ENCODE measurements around the gene TMF1.

The TMF1 gene

GRCh38 chr3:69033470-69033869 is 18.7 kb downstream of the TMF1 start (continued):
- TF ChIP-seq, protein P1, sequence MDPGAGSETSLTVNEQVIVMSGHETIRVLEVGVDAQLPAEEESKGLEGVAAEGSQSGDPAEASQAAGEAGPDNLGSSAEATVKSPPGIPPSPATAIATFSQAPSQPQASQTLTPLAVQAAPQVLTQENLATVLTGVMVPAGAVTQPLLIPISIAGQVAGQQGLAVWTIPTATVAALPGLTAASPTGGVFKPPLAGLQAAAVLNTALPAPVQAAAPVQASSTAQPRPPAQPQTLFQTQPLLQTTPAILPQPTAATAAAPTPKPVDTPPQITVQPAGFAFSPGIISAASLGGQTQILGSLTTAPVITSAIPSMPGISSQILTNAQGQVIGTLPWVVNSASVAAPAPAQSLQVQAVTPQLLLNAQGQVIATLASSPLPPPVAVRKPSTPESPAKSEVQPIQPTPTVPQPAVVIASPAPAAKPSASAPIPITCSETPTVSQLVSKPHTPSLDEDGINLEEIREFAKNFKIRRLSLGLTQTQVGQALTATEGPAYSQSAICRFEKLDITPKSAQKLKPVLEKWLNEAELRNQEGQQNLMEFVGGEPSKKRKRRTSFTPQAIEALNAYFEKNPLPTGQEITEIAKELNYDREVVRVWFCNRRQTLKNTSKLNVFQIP (CRISPR knock-in tag; IDR thresholded peaks at IDR 0.05; ENCODE audit: borderline replicate concordance, low read depth): no peak

- no peak for ATAC-seq
- TF ChIP-seq ZNF565 (CRISPR knock-in tag; conservative IDR thresholded peaks at IDR 0.05; ENCODE audit: low read depth) (no peak), OSR1 (CRISPR knock-in tag; IDR thresholded peaks at IDR 0.05) (no peak), ZFP30 (CRISPR knock-in tag; IDR thresholded peaks at IDR 0.05) (no peak), ZFP3 (CRISPR knock-in tag; IDR thresholded peaks at IDR 0.05) (no peak), ZC3H10 (CRISPR knock-in tag; IDR thresholded peaks at IDR 0.05) (no peak), ESRRG (CRISPR knock-in tag; IDR thresholded peaks at IDR 0.05) (no peak), RARB (CRISPR knock-in tag; IDR thresholded peaks at IDR 0.05) (no peak), ARNTL (CRISPR knock-in tag; IDR thresholded peaks at IDR 0.05; ENCODE audit: borderline replicate concordance, low read depth) (no peak), ISL1 (CRISPR knock-in tag; IDR thresholded peaks at IDR 0.05) (no peak), TCF4 (CRISPR knock-in tag; IDR thresholded peaks at IDR 0.05; ENCODE audit: borderline replicate concordance) (no peak), TOX (CRISPR knock-in tag; IDR thresholded peaks at IDR 0.05; ENCODE audit: borderline replicate concordance) (no peak), CSDC2 (CRISPR knock-in tag; IDR thresholded peaks at IDR 0.05) (no peak), PPARA (CRISPR knock-in tag; IDR thresholded peaks at IDR 0.05; ENCODE audit: borderline replicate concordance) (no peak), ZNF8 (CRISPR knock-in tag; IDR thresholded peaks at IDR 0.05) (no peak)
- TF ChIP-seq, protein P2, sequence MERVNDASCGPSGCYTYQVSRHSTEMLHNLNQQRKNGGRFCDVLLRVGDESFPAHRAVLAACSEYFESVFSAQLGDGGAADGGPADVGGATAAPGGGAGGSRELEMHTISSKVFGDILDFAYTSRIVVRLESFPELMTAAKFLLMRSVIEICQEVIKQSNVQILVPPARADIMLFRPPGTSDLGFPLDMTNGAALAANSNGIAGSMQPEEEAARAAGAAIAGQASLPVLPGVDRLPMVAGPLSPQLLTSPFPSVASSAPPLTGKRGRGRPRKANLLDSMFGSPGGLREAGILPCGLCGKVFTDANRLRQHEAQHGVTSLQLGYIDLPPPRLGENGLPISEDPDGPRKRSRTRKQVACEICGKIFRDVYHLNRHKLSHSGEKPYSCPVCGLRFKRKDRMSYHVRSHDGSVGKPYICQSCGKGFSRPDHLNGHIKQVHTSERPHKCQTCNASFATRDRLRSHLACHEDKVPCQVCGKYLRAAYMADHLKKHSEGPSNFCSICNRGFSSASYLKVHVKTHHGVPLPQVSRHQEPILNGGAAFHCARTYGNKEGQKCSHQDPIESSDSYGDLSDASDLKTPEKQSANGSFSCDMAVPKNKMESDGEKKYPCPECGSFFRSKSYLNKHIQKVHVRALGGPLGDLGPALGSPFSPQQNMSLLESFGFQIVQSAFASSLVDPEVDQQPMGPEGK (CRISPR knock-in tag; IDR thresholded peaks at IDR 0.05; ENCODE audit: borderline replicate concordance): no peak
- TF ChIP-seq, protein P3, sequence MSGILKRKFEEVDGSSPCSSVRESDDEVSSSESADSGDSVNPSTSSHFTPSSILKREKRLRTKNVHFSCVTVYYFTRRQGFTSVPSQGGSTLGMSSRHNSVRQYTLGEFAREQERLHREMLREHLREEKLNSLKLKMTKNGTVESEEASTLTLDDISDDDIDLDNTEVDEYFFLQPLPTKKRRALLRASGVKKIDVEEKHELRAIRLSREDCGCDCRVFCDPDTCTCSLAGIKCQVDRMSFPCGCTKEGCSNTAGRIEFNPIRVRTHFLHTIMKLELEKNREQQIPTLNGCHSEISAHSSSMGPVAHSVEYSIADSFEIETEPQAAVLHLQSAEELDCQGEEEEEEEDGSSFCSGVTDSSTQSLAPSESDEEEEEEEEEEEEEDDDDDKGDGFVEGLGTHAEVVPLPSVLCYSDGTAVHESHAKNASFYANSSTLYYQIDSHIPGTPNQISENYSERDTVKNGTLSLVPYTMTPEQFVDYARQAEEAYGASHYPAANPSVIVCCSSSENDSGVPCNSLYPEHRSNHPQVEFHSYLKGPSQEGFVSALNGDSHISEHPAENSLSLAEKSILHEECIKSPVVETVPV (CRISPR knock-in tag; IDR thresholded peaks at IDR 0.05): no peak
- TF ChIP-seq, protein P1 (CRISPR knock-in tag; IDR thresholded peaks at IDR 0.05; ENCODE audit: borderline replicate concordance, low read depth): no peak
- TF ChIP-seq, protein P4, sequence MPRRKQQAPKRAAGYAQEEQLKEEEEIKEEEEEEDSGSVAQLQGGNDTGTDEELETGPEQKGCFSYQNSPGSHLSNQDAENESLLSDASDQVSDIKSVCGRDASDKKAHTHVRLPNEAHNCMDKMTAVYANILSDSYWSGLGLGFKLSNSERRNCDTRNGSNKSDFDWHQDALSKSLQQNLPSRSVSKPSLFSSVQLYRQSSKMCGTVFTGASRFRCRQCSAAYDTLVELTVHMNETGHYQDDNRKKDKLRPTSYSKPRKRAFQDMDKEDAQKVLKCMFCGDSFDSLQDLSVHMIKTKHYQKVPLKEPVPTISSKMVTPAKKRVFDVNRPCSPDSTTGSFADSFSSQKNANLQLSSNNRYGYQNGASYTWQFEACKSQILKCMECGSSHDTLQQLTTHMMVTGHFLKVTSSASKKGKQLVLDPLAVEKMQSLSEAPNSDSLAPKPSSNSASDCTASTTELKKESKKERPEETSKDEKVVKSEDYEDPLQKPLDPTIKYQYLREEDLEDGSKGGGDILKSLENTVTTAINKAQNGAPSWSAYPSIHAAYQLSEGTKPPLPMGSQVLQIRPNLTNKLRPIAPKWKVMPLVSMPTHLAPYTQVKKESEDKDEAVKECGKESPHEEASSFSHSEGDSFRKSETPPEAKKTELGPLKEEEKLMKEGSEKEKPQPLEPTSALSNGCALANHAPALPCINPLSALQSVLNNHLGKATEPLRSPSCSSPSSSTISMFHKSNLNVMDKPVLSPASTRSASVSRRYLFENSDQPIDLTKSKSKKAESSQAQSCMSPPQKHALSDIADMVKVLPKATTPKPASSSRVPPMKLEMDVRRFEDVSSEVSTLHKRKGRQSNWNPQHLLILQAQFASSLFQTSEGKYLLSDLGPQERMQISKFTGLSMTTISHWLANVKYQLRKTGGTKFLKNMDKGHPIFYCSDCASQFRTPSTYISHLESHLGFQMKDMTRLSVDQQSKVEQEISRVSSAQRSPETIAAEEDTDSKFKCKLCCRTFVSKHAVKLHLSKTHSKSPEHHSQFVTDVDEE (CRISPR knock-in tag; IDR thresholded peaks at IDR 0.05): no peak
Measured at GRCh38 chr3:69032737-69033136, 19.4 kb downstream of the TMF1 start.

GRCh38 chr3:69032142-69032541 is 20.0 kb downstream of the TMF1 start:
- ATAC-seq: peak; percentile 98

More at GRCh38 chr3:69032142-69032541, 20.0 kb downstream of the TMF1 start:
- TF ChIP-seq, protein P1 (CRISPR knock-in tag; IDR thresholded peaks at IDR 0.05; ENCODE audit: borderline replicate concordance, low read depth): no peak
- TF ChIP-seq ISL1 (CRISPR knock-in tag; IDR thresholded peaks at IDR 0.05): peak; percentile 71
- TF ChIP-seq SNAI2 (CRISPR knock-in tag; IDR thresholded peaks at IDR 0.05): no peak
- TF ChIP-seq, protein P2 (CRISPR knock-in tag; IDR thresholded peaks at IDR 0.05; ENCODE audit: borderline replicate concordance): peak; percentile 68; the same call in 1 of the 2 replicates
- no peak for TF ChIP-seq ZFP30 (CRISPR knock-in tag; IDR thresholded peaks at IDR 0.05)

Measured in SK-N-SH treated with all-trans-retinoic acid at 6 μM for 48 hours (cell line).